Measurements from ENCODE around the gene OR10AD1.

GRCh38 chr12:48201091-48201490 is 2.0 kb downstream of the OR10AD1 start:
- TF ChIP-seq EGR1 (IDR thresholded peaks at IDR 0.05): no peak
- TF ChIP-seq FOXM1 (IDR thresholded peaks at IDR 0.05; ENCODE audit: borderline replicate concordance, low read depth): no peak

Measured in Ishikawa (cell line).